Activated CD4-positive, alpha-beta T cell treated with anti-CD3 and anti-CD28 coated beads, Interleukin-2, amount 50 U/mL, for 4 hours (primary cell): ENCODE measurements around the gene KRTAP10-4.
"Not testable (repeated sequence)": the region's sequence is repeated elsewhere in the genome, so short reads cannot be mapped to it uniquely, and the experiment has no call there.

Experiments
- DNase-seq, 2 experiments: peaks; one replicate each; pipeline ENCODE4 v3.0.0-alpha.2; 2020

The KRTAP10-4 gene

GRCh38 chr21:44535963-44536362 lies 37.6 kb upstream of the KRTAP10-4 start:
- no peak for DNase-seq

GRCh38 chr21:44537930-44538911 lies 35.3 kb upstream of the KRTAP10-4 start:
- DNase-seq = no peak

- DNase-seq = no peak
Observed at GRCh38 chr21:44539046-44539445, 34.5 kb upstream of the KRTAP10-4 start.

GRCh38 chr21:44539991-44540666 lies 33.4 kb upstream of the KRTAP10-4 start, which contains the start of gene KRTAP10-1:
KRTAP10-1 (minus strand) TSS chr21:44540195; CDS start chr21:44540150, 45 bp downstream.
- DNase-seq = no peak

GRCh38 chr21:44540741-44541288 lies 32.7 kb upstream of the KRTAP10-4 start:
- DNase-seq = no peak

GRCh38 chr21:44542716-44543115 lies 30.8 kb upstream of the KRTAP10-4 start:
- no peak for DNase-seq

GRCh38 chr21:44544566-44544965 lies 29.0 kb upstream of the KRTAP10-4 start:
- DNase-seq = no peak

- peak; percentile 10 to 14 for DNase-seq
Observed at GRCh38 chr21:44547656-44548331, 25.7 kb upstream of the KRTAP10-4 start.

GRCh38 chr21:44548381-44548780 lies 25.1 kb upstream of the KRTAP10-4 start:
- no peak for DNase-seq

- DNase-seq = no peak
Observed at GRCh38 chr21:44548922-44549321, 24.6 kb upstream of the KRTAP10-4 start.

GRCh38 chr21:44549525-44550211 lies 23.9 kb upstream of the KRTAP10-4 start:
- DNase-seq = no peak

- DNase-seq = not testable (repeated sequence)
Observed at GRCh38 chr21:44550285-44550684, 23.2 kb upstream of the KRTAP10-4 start.

- no peak for DNase-seq
Observed at GRCh38 chr21:44550807-44551206, 22.7 kb upstream of the KRTAP10-4 start.

- no peak for DNase-seq
Observed at GRCh38 chr21:44551340-44551961, 22.1 kb upstream of the KRTAP10-4 start, which contains the start of gene KRTAP10-2. KRTAP10-2 (minus strand) TSS chr21:44551505; CDS start chr21:44551458, 47 bp downstream.

- DNase-seq = no peak
Observed at GRCh38 chr21:44552136-44552535, 21.4 kb upstream of the KRTAP10-4 start.

- DNase-seq = no peak
Observed at GRCh38 chr21:44552681-44553080, 20.8 kb upstream of the KRTAP10-4 start.

- DNase-seq = no peak
Observed at GRCh38 chr21:44555200-44555875, 18.2 kb upstream of the KRTAP10-4 start.

GRCh38 chr21:44556879-44557278 lies 16.6 kb upstream of the KRTAP10-4 start:
- no peak for DNase-seq

- DNase-seq = no peak
Observed at GRCh38 chr21:44557491-44558328, 15.8 kb upstream of the KRTAP10-4 start.

GRCh38 chr21:44558329-44558675 lies 15.2 kb upstream of the KRTAP10-4 start:
- not testable (repeated sequence) for DNase-seq
